GM23338 (cell line): ENCODE data around the gene ACSL6. TPM values are rescaled to one million over a fixed set of nuclear protein-coding genes. Genes with fewer than 3 reads are reported as not detected.

ENCODE experiments used
- ATAC-seq: fragments of 200-7000 bp; cut with Tn5 transposase; 3 replicates; pipeline ENCODE4 v1.9.1; 2020
- DNase-seq: peaks from one replicate; pipeline ENCODE4 v3.0.0-alpha.2; 2015; ENCODE audit warnings: low spot score
- H2AFZ ChIP-seq: fragments of 200-600 bp; sonication (generic); 2 replicates; pipeline ENCODE4 v1.8.0; 2016; ENCODE audit warnings: antibody characterized with exemption, mild to moderate bottlenecking, moderate library complexity
- H3F3A ChIP-seq: fragments of 200-600 bp; sonication (generic); replicated peaks from 2 replicates; pipeline ENCODE4 v1.8.0; 2017; ENCODE audit warnings: antibody characterized with exemption, mixed run types, low read depth
- H3K27ac ChIP-seq: fragments of 200-600 bp; sonication (generic); 2 replicates; pipeline ENCODE4 v1.6.1; 2016; ENCODE audit warnings: low read depth
- H3K27me3 ChIP-seq: fragments of 200-600 bp; sonication (generic); 2 replicates; pipeline ENCODE4 v1.8.0; 2016; ENCODE audit warnings: mild to moderate bottlenecking, mixed run types, moderate library complexity; ENCODE audit not compliant: insufficient read depth
- H3K36me3 ChIP-seq: fragments of 200-600 bp; sonication (generic); 2 replicates; pipeline ENCODE4 v1.8.0; 2016; ENCODE audit warnings: mild to moderate bottlenecking; ENCODE audit not compliant: insufficient read depth
- H3K4me1 ChIP-seq: fragments of 200-600 bp; sonication (generic); 2 replicates; pipeline ENCODE4 v1.8.0; 2016; ENCODE audit warnings: mild to moderate bottlenecking, moderate library complexity; ENCODE audit not compliant: insufficient read depth
- H3K4me2 ChIP-seq: fragments of 200-600 bp; sonication (generic); 2 replicates; pipeline ENCODE4 v1.7.1; 2017; ENCODE audit warnings: mixed run types
- H3K4me3 ChIP-seq: fragments of 200-600 bp; sonication (generic); 2 replicates; pipeline ENCODE4 v1.6.1; 2016; ENCODE audit warnings: mixed run types
- H3K79me2 ChIP-seq: fragments of 200-600 bp; sonication (generic); replicated peaks from 2 replicates; pipeline ENCODE4 v1.8.0; 2017; ENCODE audit warnings: mild to moderate bottlenecking; ENCODE audit not compliant: insufficient read depth
- H3K9me2 ChIP-seq: fragments of 200-600 bp; sonication (generic); 2 replicates; pipeline ENCODE4 v1.8.0; 2017; ENCODE audit not compliant: insufficient read depth
- H4K20me1 ChIP-seq: fragments of 200-600 bp; sonication (generic); replicated peaks from 2 replicates; pipeline ENCODE4 v1.8.0; 2017; ENCODE audit warnings: mild to moderate bottlenecking; ENCODE audit not compliant: insufficient read depth
- H3K27ac Mint-ChIP-seq: 2 replicates; pipeline ENCODE4 v1.8.0; 2020; ENCODE audit warnings: inconsistent platforms, mild to moderate bottlenecking, moderate library complexity, mixed read lengths
- H3K27me3 Mint-ChIP-seq: 3 replicates; pipeline ENCODE4 v1.8.0; 2022; ENCODE audit warnings: low read depth, mild to moderate bottlenecking, moderate library complexity, mixed read lengths, inconsistent platforms; ENCODE audit not compliant: insufficient read depth, poor library complexity
- H3K36me3 Mint-ChIP-seq: 3 replicates; pipeline ENCODE4 v1.8.0; 2021; ENCODE audit warnings: low read depth, mild to moderate bottlenecking, inconsistent platforms, moderate library complexity, mixed read lengths
- H3K4me1 Mint-ChIP-seq: 3 replicates; pipeline ENCODE4 v1.8.0; 2020; ENCODE audit warnings: mild to moderate bottlenecking, inconsistent platforms, mixed read lengths
- H3K4me3 Mint-ChIP-seq: 3 replicates; pipeline ENCODE4 v1.8.0; 2021; ENCODE audit warnings: moderate library complexity, mild to moderate bottlenecking, inconsistent platforms, mixed read lengths
- H3K9me3 Mint-ChIP-seq: 3 replicates; pipeline ENCODE4 v1.8.0; 2020; ENCODE audit warnings: moderate library complexity, mild to moderate bottlenecking, inconsistent platforms, mixed read lengths
- CREB1 ChIP-seq: fragments of 250-450 bp; sonication (Bioruptor Pico); IDR thresholded peaks from 2 replicates; pipeline ENCODE4 v1.5.0; 2020; ENCODE audit warnings: low read depth, mild to moderate bottlenecking, moderate library complexity
- JUNB ChIP-seq: IDR thresholded peaks from one replicate; pipeline ENCODE4 v1.6.1; 2016; ENCODE audit warnings: antibody characterized with exemption; ENCODE audit not compliant: unreplicated experiment
- NANOG ChIP-seq: IDR thresholded peaks from 2 replicates; pipeline ENCODE4 v1.6.1; 2016; ENCODE audit warnings: antibody characterized with exemption, borderline replicate concordance
- STAT1 ChIP-seq: IDR thresholded peaks from one replicate; pipeline ENCODE4 v1.6.1; 2016; ENCODE audit warnings: antibody characterized with exemption; ENCODE audit not compliant: unreplicated experiment
- ZNF331 ChIP-seq: fragments of 250-450 bp; sonication (Bioruptor Pico); IDR thresholded peaks from 2 replicates; pipeline ENCODE4 v1.5.0; 2020; ENCODE audit warnings: low read depth, mild to moderate bottlenecking, moderate library complexity
- polyA plus RNA-seq: library from polyadenylated mRNA; unstranded; fragments of >200 nt; fragmentation: Nextera tagmentation; extraction: Ambion mirVana; gene quantifications from 2 replicates; pipeline ENCODE4 v1.2.1, GENCODE V29; 2016
- total RNA-seq: library from RNA; depleted of rRNA; stranded (reverse); fragments of >200 nt; shearing (Covaris generic); gene quantifications from 2 replicates; pipeline ENCODE4 v1.2.3, GENCODE V29; 2014
- TF ChIP-seq, protein P1 (sequence below): IDR thresholded peaks from one replicate; pipeline ENCODE4 v1.6.1; 2018; ENCODE audit warnings: antibody characterized with exemption; ENCODE audit not compliant: unreplicated experiment
- TF ChIP-seq, protein P2 (sequence below): fragments of 250-450 bp; sonication (Bioruptor Pico); IDR thresholded peaks from 2 replicates; pipeline ENCODE4 v1.5.0; 2020; ENCODE audit warnings: mild to moderate bottlenecking, moderate library complexity
- TF ChIP-seq, protein P3 (sequence below): IDR thresholded peaks from 2 replicates; pipeline ENCODE4 v1.6.1; 2016; ENCODE audit warnings: antibody characterized with exemption

ACSL6 gene
- total and polyA plus RNA-seq, 2 experiments from 2014 or later: 0.76 to 3.6 TPM

DNA sequence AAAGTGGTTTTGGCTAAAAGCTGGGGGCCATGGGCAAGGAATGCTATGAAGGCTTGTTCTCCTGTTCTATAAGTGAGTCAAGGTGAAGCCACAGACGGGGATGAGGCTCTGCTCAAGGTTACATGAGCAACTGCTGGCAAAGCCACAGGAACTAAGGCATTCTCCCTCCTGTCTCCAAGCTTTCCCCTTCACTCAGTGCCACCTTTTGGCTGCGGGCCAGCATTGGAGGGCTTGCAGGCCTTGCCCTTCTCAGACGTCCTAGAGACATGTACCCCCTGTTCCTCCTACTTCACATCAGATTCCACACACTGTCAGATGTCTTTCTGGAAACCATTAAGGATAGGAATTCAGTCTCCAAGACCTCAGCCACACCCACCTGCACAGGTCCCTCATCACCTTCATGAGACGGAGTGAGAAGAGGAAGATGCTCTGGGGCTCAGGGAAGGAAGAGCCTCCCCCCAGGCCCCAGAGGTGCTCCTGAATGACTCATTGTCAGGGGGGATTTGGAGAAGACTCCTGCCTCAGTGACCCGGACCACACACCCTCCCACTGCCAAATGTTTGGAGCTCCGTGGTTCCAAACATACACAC lies 45.5 kb downstream of the ACSL6 start (continued):
- TF ChIP-seq, protein P1, sequence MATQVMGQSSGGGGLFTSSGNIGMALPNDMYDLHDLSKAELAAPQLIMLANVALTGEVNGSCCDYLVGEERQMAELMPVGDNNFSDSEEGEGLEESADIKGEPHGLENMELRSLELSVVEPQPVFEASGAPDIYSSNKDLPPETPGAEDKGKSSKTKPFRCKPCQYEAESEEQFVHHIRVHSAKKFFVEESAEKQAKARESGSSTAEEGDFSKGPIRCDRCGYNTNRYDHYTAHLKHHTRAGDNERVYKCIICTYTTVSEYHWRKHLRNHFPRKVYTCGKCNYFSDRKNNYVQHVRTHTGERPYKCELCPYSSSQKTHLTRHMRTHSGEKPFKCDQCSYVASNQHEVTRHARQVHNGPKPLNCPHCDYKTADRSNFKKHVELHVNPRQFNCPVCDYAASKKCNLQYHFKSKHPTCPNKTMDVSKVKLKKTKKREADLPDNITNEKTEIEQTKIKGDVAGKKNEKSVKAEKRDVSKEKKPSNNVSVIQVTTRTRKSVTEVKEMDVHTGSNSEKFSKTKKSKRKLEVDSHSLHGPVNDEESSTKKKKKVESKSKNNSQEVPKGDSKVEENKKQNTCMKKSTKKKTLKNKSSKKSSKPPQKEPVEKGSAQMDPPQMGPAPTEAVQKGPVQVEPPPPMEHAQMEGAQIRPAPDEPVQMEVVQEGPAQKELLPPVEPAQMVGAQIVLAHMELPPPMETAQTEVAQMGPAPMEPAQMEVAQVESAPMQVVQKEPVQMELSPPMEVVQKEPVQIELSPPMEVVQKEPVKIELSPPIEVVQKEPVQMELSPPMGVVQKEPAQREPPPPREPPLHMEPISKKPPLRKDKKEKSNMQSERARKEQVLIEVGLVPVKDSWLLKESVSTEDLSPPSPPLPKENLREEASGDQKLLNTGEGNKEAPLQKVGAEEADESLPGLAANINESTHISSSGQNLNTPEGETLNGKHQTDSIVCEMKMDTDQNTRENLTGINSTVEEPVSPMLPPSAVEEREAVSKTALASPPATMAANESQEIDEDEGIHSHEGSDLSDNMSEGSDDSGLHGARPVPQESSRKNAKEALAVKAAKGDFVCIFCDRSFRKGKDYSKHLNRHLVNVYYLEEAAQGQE: no peak
- TF ChIP-seq NANOG (no peak), CREB1 (no peak)
- TF ChIP-seq, protein P2, sequence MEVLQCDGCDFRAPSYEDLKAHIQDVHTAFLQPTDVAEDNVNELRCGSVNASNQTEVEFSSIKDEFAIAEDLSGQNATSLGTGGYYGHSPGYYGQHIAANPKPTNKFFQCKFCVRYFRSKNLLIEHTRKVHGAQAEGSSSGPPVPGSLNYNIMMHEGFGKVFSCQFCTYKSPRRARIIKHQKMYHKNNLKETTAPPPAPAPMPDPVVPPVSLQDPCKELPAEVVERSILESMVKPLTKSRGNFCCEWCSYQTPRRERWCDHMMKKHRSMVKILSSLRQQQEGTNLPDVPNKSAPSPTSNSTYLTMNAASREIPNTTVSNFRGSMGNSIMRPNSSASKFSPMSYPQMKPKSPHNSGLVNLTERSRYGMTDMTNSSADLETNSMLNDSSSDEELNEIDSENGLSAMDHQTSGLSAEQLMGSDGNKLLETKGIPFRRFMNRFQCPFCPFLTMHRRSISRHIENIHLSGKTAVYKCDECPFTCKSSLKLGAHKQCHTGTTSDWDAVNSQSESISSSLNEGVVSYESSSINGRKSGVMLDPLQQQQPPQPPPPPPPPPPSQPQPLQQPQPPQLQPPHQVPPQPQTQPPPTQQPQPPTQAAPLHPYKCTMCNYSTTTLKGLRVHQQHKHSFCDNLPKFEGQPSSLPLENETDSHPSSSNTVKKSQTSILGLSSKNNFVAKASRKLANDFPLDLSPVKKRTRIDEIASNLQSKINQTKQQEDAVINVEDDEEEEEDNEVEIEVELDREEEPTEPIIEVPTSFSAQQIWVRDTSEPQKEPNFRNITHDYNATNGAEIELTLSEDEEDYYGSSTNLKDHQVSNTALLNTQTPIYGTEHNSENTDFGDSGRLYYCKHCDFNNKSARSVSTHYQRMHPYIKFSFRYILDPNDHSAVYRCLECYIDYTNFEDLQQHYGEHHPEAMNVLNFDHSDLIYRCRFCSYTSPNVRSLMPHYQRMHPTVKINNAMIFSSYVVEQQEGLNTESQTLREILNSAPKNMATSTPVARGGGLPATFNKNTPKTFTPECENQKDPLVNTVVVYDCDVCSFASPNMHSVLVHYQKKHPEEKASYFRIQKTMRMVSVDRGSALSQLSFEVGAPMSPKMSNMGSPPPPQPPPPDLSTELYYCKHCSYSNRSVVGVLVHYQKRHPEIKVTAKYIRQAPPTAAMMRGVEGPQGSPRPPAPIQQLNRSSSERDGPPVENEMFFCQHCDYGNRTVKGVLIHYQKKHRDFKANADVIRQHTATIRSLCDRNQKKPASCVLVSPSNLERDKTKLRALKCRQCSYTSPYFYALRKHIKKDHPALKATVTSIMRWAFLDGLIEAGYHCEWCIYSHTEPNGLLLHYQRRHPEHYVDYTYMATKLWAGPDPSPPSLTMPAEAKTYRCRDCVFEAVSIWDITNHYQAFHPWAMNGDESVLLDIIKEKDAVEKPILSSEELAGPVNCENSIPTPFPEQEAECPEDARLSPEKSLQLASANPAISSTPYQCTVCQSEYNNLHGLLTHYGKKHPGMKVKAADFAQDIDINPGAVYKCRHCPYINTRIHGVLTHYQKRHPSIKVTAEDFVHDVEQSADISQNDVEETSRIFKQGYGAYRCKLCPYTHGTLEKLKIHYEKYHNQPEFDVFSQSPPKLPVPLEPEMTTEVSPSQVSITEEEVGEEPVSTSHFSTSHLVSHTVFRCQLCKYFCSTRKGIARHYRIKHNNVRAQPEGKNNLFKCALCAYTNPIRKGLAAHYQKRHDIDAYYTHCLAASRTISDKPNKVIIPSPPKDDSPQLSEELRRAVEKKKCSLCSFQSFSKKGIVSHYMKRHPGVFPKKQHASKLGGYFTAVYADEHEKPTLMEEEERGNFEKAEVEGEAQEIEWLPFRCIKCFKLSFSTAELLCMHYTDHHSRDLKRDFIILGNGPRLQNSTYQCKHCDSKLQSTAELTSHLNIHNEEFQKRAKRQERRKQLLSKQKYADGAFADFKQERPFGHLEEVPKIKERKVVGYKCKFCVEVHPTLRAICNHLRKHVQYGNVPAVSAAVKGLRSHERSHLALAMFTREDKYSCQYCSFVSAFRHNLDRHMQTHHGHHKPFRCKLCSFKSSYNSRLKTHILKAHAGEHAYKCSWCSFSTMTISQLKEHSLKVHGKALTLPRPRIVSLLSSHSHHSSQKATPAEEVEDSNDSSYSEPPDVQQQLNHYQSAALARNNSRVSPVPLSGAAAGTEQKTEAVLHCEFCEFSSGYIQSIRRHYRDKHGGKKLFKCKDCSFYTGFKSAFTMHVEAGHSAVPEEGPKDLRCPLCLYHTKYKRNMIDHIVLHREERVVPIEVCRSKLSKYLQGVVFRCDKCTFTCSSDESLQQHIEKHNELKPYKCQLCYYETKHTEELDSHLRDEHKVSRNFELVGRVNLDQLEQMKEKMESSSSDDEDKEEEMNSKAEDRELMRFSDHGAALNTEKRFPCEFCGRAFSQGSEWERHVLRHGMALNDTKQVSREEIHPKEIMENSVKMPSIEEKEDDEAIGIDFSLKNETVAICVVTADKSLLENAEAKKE (CRISPR knock-in tag): no peak

GRCh38 chr5:131959906-131960305 lies 51.6 kb downstream of the ACSL6 start:
- Mint-ChIP-seq H3K27me3 (peaks cover 5% of the 10 kb centered on the region), H3K9me3 (no peaks in the 10 kb centered on the region), H3K4me3 (no peak overlapping the region), H3K4me1 (no peaks in the 10 kb centered on the region; the same call in 2 of the 3 replicates), H3K27ac (no peak overlapping the region), H3K36me3 (no peaks in the 10 kb centered on the region)
- H3K27me3 ChIP-seq: no peaks in the 10 kb centered on the region
- no peaks in the 10 kb centered on the region for H3K4me1 ChIP-seq
- no peak overlapping the region for H3K4me3 ChIP-seq
- H4K20me1 ChIP-seq: no peaks in the 10 kb centered on the region
- H3F3A ChIP-seq: no peaks in the 10 kb centered on the region
- H2AFZ ChIP-seq: no peak overlapping the region
- no peaks in the 10 kb centered on the region for H3K79me2 ChIP-seq
- no peak for ATAC-seq
- no peak overlapping the region for H3K4me2 ChIP-seq
- 0 out of 2 replicates have a peak, but pooled peaks cover 5% of the 10 kb centered on the region for H3K9me2 ChIP-seq
- no peak overlapping the region for H3K27ac ChIP-seq
- no peak for DNase-seq
- H3K36me3 ChIP-seq: no peaks in the 10 kb centered on the region
- TF ChIP-seq JUNB (no peak), ZNF331 (CRISPR knock-in tag) (no peak), STAT1 (no peak)
- TF ChIP-seq, protein P1: no peak
- TF ChIP-seq, protein P3, sequence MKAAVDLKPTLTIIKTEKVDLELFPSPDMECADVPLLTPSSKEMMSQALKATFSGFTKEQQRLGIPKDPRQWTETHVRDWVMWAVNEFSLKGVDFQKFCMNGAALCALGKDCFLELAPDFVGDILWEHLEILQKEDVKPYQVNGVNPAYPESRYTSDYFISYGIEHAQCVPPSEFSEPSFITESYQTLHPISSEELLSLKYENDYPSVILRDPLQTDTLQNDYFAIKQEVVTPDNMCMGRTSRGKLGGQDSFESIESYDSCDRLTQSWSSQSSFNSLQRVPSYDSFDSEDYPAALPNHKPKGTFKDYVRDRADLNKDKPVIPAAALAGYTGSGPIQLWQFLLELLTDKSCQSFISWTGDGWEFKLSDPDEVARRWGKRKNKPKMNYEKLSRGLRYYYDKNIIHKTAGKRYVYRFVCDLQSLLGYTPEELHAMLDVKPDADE: no peak
